ENCODE results near the gene IMMT.

IMMT gene

DNA sequence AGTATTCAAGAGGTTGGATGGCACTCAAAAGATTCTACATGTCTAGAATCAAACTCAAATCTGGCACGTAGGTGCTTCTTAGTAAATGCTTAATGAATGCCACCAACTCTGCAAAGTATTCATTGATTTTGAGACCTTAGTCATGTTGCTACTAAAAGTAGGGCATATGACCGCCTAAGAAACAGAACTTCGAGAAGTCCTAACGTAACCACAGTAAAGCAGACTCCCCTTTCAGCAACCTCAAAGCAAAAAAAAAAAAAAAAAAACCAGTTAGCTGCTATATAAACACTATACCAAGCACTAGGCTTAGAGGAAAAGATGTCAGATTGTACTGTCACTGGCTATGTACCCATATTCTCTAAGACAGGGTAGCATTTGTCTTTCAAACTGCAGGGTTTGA lies 55.3 kb downstream of the IMMT start:
- DNase-seq = no peak

GRCh38 chr2:86138736-86139625 lies 56.3 kb downstream of the IMMT start:
- DNase-seq = no peak

DNA sequence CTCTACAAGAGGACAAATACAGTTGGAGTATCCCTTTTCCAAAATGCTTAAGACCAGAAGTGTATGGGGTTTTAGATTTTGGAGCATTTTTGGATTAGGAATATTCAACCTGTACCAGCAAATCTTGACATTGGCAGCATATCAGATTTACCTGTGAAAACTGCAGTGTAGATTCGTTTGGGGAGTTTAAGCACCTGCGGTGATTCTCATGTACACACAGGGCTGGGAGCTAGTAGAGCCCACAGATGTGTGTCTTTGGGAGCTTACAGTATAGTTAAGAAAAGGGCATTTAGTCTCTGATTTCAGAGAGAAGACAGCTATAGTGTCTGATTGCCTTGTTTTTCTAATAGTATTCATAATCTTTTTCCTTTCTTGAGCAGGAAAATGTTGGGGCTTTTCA lies 59.1 kb downstream of the IMMT start:
- DNase-seq = no peak

DNA sequence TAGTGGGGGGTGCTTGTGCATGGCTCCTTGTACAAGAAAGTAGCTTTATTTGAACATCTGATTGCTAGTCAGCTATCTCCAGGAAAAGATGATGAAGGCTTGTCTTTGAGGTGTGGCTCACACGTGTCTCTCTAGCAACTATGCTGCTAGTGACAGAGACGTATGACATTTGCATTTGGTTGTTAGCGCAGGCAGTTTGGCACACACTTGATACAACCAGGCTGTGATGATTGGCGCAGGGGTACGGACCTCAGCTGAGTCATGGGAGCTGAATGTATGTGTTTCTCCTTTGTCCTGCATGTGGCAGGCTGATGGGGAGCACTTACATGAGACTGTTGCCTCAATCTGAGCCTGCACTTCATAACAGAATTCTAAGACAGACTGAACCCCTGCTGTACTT lies 59.6 kb downstream of the IMMT start:
- DNase-seq = no peak

DNA sequence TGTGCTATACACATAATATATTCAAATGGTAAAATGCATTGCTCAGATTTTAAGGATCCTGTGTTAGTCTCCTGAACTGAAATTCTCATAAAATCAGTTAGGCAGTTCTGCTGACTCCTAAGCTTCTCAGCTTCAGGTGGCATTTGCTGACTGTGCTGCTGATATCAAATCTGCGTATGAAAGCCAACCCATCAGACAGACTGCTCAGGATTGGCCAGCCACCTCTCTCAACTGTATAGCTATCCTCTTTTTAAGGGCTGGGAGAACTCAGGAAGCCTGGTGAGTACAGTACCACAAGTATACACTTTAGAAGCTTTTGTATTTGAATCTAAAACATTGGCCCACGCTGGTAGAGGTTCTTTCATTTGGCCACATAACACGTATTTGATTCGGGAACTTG lies 60.6 kb downstream of the IMMT start:
- no peak for DNase-seq

DNA sequence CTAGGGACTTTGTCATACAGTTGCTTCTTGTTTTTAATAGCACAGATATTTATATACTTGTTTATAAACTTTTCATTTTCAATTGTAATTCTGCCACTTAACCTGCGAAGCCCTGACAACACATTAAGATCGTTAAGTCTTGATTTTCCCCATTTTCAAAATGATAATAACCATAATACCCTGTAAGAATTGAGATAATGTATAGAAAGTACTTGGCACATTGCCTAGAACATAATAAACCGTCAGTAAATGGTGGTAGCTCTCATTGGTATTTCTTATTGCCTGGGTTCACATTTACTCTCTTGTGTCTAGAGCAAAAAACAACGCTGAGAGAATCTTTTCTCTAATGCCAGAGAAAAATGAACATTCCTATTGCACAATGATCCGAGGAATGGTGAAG lies 70.6 kb downstream of the IMMT start:
- no peak for DNase-seq

GRCh38 chr2:86123328-86123925 lies 71.8 kb downstream of the IMMT start:
- no peak for DNase-seq

DNA sequence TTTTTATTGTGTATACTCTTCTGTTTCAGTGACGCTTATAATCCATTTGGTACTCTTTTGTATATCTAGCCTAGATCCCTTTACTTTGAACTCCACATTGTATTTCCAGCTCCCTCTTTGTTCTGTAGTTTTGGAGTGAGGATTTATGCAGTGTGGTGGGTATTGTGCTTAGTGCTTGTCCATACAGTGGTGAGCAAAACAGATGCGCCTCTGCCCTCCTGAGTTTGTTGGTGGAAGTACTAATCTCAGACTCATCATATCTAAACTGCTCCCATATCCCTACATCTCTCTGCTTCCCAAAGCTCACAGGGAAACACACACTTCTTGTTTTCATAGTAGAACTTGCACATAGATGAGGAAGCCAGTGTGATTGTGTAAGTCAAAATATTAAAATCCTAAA lies 77.1 kb downstream of the IMMT start:
- DNase-seq = no peak

DNA sequence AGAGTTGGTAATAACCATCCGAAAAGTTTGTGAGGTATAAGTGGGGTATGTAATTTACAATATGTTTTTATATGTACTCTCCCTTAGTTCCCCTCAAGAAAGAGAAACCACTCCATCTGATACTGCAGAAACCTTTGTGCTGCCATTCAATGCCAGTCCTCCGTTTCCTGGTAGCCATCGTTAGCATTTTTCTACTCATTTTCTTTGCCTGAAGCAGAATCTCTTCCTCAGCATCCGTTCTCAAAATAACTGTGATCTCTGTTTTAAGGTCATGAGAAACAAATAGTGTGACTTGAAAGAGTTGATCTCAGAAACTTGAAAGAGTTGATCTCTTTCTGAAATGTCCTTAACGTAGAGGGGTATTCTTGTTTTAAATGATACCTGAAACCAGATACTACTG lies 88.2 kb downstream of the IMMT start:
- DNase-seq = no peak

GRCh38 chr2:86105969-86106945 lies 89.0 kb downstream of the IMMT start, which contains the start of gene PTCD3:
PTCD3 (plus strand) TSS chr2:86106235; CDS start chr2:86106248, 13 bp downstream.
- peak; percentile 95 to 97 for DNase-seq

- DNase-seq = peak; percentile 93 to 94
These were observed 89.9 kb downstream of the IMMT start, which contains the start of gene POLR1A for GRCh38 chr2:86105252-86105968. POLR1A (minus strand) TSS chr2:86105886; CDS start chr2:86105776, 110 bp downstream.

- no peak for DNase-seq
These were observed 93.1 kb downstream of the IMMT start for GRCh38 chr2:86102157-86102556.

DNA sequence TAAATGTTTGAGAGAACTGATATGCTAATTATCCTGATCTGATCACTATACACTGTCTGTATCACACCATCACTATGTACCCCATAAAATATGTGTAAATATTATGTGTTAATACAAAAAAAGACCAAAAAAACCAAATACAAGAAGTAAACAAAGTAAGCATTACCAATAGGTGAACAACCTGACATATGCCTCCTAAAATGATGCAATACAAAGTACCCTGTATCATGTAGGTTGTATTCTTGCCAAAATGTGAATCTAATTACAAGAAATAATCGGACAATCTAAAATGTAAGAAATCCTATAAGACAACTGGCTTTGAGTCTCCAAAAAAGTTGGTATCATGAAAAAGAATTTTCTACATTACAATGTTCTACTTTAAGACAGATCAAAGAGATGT lies 97.3 kb downstream of the IMMT start:
- DNase-seq = no peak

DNA sequence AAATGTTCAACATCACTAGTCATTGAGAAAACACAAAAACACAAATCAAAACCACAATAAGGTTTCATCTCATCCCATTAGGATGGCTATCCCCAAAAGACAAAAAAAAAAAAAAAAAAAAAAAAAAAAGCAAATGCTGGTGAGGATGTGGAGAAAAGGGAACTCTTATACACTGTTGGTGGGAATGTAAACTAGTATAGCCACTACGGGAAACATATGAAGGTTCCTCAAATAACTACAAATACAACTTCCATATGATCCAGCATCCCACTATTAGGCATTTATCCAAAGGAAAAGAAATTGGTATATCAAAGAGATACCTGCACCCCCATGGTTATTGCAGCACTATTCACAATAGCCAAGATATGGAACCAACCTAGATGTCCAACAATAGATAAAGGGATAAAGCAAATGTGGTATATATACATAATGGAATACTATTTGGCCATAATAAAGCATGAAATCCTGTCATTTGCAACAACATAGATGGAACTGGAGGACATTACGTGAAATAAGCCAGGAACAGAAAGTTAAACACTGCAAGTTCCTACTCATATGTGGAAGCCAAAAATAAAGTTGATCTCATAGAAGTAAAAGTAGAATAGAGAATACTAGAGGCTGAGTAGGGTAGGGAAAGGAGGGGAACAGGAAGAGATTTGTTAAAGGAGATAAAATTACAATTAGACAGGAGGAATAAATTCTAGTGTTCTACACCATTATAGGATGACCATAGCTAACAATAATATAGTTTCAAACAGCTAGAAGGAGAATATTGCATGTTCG lies 98.0 kb downstream of the IMMT start:
- no peak for DNase-seq

DNA sequence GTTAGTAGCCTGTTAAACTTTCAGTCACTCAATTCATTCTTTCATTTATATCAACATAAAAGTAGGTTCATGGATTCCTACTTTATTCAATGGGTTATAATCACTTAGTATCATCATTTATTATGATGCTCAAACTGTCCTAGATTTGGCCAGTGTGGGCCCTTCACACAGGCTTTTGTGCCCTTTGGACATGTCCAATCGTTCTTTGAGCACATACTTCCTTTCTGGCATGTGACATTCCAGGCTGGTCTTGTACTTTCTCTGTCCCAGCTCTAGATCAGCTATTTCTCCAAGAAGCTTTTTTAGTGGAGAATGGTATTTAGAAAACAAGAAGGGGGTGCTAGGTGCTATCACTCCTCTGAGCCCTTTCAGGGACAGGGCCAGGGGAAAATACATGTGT lies 101.0 kb downstream of the IMMT start:
- DNase-seq = no peak
